ENCODE results near the gene LITAFD.

The LITAFD gene

DNA sequence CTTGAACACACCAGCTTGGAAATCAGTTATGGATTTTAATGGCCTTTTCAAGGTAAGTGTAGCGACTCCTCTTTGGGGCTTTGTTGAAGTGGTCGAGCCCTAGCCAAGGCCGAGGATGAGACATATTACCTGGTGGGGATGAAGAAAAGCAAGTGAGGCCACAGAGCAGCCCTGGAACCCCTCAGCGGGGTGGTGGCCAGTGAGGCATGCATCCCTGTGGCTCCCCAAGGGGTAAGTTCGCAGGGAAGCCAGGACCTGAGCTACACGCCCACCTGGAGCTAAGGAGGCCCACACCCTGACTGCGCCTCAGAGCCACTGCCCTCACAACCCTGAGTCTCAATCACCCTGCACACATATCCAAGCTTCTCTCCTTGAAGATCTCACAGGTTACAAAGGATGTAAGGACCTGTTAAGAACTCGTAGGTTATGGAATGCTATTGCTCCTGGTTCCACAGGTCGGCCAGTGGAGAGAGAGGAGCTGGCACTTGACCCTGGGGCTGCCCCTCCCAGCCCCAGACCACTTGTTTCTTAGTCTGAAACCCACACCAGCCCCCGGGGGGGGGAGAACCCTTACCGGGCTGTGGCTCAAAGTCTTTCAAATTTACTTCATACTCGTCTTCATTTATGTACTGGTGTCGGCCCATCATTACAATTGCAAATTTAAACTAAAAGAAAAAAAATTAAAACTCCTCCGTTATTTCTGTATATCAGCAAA lies 12.0 kb downstream of the LITAFD start:
- Histone ChIP-seq H3K27ac (no peak overlapping the region), H4K20me1 (ENCODE audit: insufficient read depth) (peaks cover 10% of the 10 kb centered on the region), H3K4me2 (no peak overlapping the region), H2AFZ (ENCODE audit: low read depth) (no peak overlapping the region), H3K79me2 (ENCODE audit: insufficient read depth, low read depth) (peaks cover 13% of the 10 kb centered on the region; the same call in 1 of the 2 replicates), H3K9ac (no peak overlapping the region), H3K4me3 (IDR thresholded peaks at IDR 0.05; ENCODE audit: insufficient read depth, low read depth, low read length) (no peak overlapping the region), H3K36me3 (ENCODE audit: insufficient read depth) (peaks cover 22% of the 10 kb centered on the region; the same call in 1 of the 2 replicates), H3K27me3 (ENCODE audit: insufficient read depth, low read depth) (no peaks in the 10 kb centered on the region), H3K4me1 (ENCODE audit: low read depth, poor library complexity, severe bottlenecking) (peaks cover 12% of the 10 kb centered on the region)
- TF ChIP-seq, protein P1, sequence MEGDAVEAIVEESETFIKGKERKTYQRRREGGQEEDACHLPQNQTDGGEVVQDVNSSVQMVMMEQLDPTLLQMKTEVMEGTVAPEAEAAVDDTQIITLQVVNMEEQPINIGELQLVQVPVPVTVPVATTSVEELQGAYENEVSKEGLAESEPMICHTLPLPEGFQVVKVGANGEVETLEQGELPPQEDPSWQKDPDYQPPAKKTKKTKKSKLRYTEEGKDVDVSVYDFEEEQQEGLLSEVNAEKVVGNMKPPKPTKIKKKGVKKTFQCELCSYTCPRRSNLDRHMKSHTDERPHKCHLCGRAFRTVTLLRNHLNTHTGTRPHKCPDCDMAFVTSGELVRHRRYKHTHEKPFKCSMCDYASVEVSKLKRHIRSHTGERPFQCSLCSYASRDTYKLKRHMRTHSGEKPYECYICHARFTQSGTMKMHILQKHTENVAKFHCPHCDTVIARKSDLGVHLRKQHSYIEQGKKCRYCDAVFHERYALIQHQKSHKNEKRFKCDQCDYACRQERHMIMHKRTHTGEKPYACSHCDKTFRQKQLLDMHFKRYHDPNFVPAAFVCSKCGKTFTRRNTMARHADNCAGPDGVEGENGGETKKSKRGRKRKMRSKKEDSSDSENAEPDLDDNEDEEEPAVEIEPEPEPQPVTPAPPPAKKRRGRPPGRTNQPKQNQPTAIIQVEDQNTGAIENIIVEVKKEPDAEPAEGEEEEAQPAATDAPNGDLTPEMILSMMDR (conservative IDR thresholded peaks at IDR 0.05; ENCODE audit: low read depth, low read length): no peak

DNA sequence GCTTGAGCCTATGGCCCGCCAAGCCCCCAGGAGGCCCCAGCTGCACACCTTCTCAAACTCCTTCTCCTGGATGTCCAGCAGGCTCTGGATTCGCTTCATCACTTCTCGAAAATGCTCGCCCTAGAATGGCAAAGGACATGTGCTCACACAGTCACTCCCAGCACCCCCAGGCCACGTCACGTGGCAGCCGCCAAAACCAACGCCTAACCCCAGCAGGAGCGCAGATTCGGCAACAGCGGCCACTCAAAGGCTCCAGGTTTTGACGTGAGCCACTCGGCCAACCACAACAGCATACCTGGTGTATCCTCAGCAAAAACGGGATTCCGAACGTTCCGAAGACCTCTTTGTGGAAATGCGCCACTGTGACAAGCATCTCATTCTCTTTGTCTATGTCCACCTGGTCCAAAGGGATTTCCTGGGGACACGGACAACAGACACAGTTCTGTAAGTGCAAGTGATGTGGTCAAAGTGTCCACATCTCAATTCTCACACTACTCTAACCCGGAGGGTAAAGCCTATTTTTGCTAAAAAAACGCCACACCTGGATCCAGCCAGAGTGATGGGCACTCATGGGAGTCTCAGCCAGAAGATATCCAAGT lies 12.7 kb downstream of the LITAFD start:
- H3K36me3 ChIP-seq (ENCODE audit: insufficient read depth): peaks cover 25% of the 10 kb centered on the region; the same call in 1 of the 2 replicates

DNA sequence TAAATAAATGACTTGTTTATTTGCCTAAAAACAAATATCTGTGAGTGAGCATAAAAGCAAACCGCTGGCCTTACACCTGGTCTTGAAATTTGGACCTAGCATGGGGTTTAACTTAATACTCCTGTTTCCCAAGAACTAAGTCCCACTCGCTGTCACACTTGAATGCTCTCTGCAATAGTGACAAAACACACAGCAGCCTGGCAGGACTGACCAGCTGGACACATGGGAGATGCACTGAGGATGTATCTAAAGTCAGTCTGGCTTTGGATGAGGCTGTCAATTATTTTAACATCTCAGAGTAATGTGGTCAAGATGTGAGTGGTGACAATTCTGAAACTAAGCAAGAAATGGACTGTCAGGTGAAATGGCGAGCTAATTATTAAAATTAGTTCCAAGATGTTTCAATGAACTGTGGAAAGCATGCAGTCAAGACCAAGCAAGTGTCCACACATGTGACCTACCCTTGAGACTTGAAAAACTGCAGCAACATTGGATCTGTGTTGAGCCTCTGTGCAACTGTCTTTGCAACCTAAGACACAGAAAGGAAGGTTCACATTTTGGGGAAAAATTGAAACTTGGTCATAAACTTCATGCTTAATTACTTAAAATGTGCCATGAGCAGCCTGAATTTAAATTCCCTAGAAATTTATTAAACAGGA lies 16.6 kb downstream of the LITAFD start:
- Histone ChIP-seq H3K27me3 (ENCODE audit: insufficient read depth, low read depth) (no peaks in the 10 kb centered on the region), H3K4me3 (IDR thresholded peaks at IDR 0.05; ENCODE audit: insufficient read depth, low read depth, low read length) (no peak overlapping the region), H2AFZ (ENCODE audit: low read depth) (no peak overlapping the region), H3K27ac (peak overlapping the region; percentile 77), H3K36me3 (ENCODE audit: insufficient read depth) (peaks cover 42% of the 10 kb centered on the region; the same call in 1 of the 2 replicates), H3K4me1 (ENCODE audit: low read depth, poor library complexity, severe bottlenecking) (peaks cover 45% of the 10 kb centered on the region), H3K4me2 (peak overlapping the region; percentile 58), H3K79me2 (ENCODE audit: insufficient read depth, low read depth) (peaks cover 32% of the 10 kb centered on the region; the same call in 1 of the 2 replicates), H3K9ac (no peak overlapping the region), H4K20me1 (ENCODE audit: insufficient read depth) (peaks cover 17% of the 10 kb centered on the region)
- TF ChIP-seq, protein P1 (conservative IDR thresholded peaks at IDR 0.05; ENCODE audit: low read depth, low read length): no peak

More for the DNA sequence above, 12.7 kb downstream of the LITAFD start:
- Histone ChIP-seq H3K4me1 (ENCODE audit: low read depth, poor library complexity, severe bottlenecking) (peaks cover 19% of the 10 kb centered on the region), H3K79me2 (ENCODE audit: insufficient read depth, low read depth) (peaks cover 13% of the 10 kb centered on the region; the same call in 1 of the 2 replicates), H2AFZ (ENCODE audit: low read depth) (no peak overlapping the region), H3K27ac (no peak overlapping the region), H3K9ac (no peak overlapping the region), H4K20me1 (ENCODE audit: insufficient read depth) (peaks cover 16% of the 10 kb centered on the region; the same call in 1 of the 2 replicates), H3K4me3 (IDR thresholded peaks at IDR 0.05; ENCODE audit: insufficient read depth, low read depth, low read length) (no peak overlapping the region), H3K4me2 (no peak overlapping the region), H3K27me3 (ENCODE audit: insufficient read depth, low read depth) (no peaks in the 10 kb centered on the region)
- TF ChIP-seq, protein P1 (conservative IDR thresholded peaks at IDR 0.05; ENCODE audit: low read depth, low read length): no peak

DNA sequence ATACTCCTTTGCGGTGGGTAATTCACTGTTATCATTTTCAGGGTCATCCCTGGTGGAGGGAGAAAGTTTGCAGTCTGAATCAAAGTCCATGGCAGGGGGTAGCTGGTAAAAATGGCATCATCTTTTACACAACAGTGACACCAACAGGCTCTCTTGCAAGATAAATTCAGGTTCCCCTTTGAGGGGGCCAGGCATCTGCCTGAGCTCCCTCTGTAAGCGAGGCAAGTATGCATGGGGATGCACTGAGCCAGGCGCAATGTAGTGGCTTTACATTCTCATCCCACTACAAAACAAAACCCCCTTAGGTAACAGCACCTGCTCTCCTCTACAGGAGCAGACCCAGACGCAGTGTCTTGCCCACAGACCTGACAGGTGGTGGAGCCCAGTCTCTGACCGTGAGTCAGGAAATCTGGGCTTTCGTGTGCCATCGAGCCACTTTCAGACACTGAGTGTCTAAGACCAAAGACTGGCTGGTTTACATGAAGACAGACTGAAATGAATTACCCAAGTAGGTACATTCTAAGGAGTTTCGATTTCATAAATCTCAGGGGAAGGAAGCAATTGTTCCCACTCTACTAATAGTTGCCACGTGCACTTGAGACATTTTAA lies 17.7 kb downstream of the LITAFD start:
- H3K79me2 ChIP-seq (ENCODE audit: insufficient read depth, low read depth): peaks cover 33% of the 10 kb centered on the region; the same call in 1 of the 2 replicates
- H3K4me2 ChIP-seq: peak overlapping the region; percentile 58
- H3K27me3 ChIP-seq (ENCODE audit: insufficient read depth, low read depth): no peaks in the 10 kb centered on the region
- H3K4me1 ChIP-seq (ENCODE audit: low read depth, poor library complexity, severe bottlenecking): peaks cover 45% of the 10 kb centered on the region
- peaks cover 17% of the 10 kb centered on the region for H4K20me1 ChIP-seq (ENCODE audit: insufficient read depth)
- peak overlapping the region; percentile 3; the same call in 1 of the 2 replicates for H3K9ac ChIP-seq
- TF ChIP-seq, protein P1 (conservative IDR thresholded peaks at IDR 0.05; ENCODE audit: low read depth, low read length): peak; percentile 39; the same call in 1 of the 2 replicates
- H3K36me3 ChIP-seq (ENCODE audit: insufficient read depth): peaks cover 42% of the 10 kb centered on the region; the same call in 1 of the 2 replicates
- no peak overlapping the region for H3K4me3 ChIP-seq (IDR thresholded peaks at IDR 0.05; ENCODE audit: insufficient read depth, low read depth, low read length)
- peak overlapping the region; percentile 77 for H3K27ac ChIP-seq
- no peak overlapping the region for H2AFZ ChIP-seq (ENCODE audit: low read depth)
